Measurements from ENCODE around the gene COL6A3.

Gene COL6A3

DNA sequence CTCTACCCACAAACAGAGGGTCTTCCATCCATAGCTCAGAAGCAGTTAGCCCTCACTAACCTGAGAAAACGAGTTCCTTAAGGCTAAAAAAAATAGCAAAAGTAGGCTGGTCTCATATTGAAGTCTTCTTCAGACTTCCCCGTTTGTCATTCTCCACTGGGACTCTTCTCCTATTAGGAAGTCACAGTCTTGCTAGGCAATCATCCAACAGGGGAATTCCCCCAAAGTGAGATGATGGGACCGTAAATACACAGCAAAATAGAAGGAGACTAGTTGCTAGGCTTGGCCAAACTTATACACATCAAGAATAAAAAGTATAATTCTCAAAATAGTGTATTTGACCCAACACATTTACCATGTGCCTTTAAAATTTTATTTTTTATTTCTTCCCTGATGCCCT lies 34.3 kb downstream of the COL6A3 start:
- DNase-seq (ENCODE audit: extremely low read depth, low read depth), result no peak
- no peak overlapping the region for H3K4me3 ChIP-seq (replicated peaks; ENCODE audit: low read depth, low read length)
- TF ChIP-seq, protein P1, sequence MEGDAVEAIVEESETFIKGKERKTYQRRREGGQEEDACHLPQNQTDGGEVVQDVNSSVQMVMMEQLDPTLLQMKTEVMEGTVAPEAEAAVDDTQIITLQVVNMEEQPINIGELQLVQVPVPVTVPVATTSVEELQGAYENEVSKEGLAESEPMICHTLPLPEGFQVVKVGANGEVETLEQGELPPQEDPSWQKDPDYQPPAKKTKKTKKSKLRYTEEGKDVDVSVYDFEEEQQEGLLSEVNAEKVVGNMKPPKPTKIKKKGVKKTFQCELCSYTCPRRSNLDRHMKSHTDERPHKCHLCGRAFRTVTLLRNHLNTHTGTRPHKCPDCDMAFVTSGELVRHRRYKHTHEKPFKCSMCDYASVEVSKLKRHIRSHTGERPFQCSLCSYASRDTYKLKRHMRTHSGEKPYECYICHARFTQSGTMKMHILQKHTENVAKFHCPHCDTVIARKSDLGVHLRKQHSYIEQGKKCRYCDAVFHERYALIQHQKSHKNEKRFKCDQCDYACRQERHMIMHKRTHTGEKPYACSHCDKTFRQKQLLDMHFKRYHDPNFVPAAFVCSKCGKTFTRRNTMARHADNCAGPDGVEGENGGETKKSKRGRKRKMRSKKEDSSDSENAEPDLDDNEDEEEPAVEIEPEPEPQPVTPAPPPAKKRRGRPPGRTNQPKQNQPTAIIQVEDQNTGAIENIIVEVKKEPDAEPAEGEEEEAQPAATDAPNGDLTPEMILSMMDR (IDR thresholded peaks at IDR 0.05; ENCODE audit: low read depth, low read length, missing control alignments), result no peak

GRCh38 chr2:237378650-237379049 lies 35.3 kb downstream of the COL6A3 start:
- no peak for DNase-seq (ENCODE audit: extremely low read depth, low read depth)
- no peak overlapping the region for H3K4me3 ChIP-seq (replicated peaks; ENCODE audit: low read depth, low read length)
- TF ChIP-seq, protein P1 (IDR thresholded peaks at IDR 0.05; ENCODE audit: low read depth, low read length, missing control alignments), result no peak

DNA sequence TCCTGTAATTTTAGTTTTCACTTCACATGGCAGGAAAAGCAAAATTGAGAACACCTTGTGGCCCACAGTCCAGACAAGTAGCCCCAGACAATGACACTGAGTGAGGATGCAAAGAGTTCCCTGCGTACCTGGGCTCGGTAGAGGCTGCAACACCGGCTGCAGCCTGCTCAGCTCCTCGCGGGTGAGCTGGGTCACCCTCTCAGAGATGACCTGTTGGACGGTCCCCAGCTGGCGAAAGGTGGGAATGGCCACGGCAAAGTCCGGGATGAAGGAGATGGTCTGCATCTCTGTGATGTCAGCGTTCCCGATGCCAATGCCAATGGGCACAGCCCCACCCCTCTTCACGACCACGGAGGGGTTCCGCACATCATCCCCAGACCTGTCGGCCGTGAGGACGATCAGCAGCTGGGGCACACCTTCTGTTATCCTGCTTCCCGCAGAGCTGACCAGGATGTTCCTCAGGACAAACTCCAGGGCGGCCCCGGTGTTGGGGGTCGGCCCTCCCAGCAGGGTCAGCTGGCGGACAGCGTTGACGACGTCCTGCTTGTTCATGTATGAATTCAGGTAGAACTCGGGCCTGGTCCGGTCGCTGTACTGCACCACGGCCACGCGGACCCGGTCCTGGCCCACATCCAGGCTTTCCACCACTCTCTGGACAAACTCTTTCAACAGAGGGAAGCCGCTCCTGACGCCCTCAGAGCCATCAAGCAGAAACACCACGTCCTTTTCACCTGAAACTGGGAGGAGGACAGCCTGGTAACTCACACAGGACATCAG lies 39.5 kb downstream of the COL6A3 start:
- DNase-seq (ENCODE audit: extremely low read depth, low read depth), result no peak
- H3K4me3 ChIP-seq (replicated peaks; ENCODE audit: low read depth, low read length), result no peak overlapping the region
- TF ChIP-seq, protein P1 (IDR thresholded peaks at IDR 0.05; ENCODE audit: low read depth, low read length, missing control alignments), result no peak

GRCh38 chr2:237371856-237372255 lies 42.1 kb downstream of the COL6A3 start:
- no peak for DNase-seq (ENCODE audit: extremely low read depth, low read depth)
- no peak overlapping the region for H3K4me3 ChIP-seq (replicated peaks; ENCODE audit: low read depth, low read length)
- TF ChIP-seq, protein P1 (IDR thresholded peaks at IDR 0.05; ENCODE audit: low read depth, low read length, missing control alignments), result no peak

DNA sequence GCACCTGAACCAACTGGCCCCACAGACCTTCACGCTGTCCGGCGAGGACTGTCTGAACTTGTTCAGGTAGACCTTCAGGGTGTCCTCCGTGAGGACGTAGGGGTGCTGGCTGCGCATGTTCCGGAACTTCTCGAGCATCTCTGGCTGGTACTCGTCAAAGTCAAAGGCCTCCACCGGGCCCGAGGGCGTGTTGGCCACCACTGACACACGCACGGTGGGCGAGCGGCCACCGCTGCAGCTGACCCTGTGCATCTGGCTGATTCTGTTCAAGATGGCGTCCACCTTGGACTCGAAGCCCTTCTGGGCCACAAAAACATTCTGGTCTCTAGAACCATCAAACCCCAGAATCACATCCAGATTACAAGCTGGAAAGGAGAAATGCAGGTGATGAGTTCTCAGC lies 48.3 kb downstream of the COL6A3 start:
- TF ChIP-seq, protein P1 (IDR thresholded peaks at IDR 0.05; ENCODE audit: low read depth, low read length, missing control alignments), result no peak
- no peak for DNase-seq (ENCODE audit: extremely low read depth, low read depth)
- H3K4me3 ChIP-seq (replicated peaks; ENCODE audit: low read depth, low read length), result no peak overlapping the region

DNA sequence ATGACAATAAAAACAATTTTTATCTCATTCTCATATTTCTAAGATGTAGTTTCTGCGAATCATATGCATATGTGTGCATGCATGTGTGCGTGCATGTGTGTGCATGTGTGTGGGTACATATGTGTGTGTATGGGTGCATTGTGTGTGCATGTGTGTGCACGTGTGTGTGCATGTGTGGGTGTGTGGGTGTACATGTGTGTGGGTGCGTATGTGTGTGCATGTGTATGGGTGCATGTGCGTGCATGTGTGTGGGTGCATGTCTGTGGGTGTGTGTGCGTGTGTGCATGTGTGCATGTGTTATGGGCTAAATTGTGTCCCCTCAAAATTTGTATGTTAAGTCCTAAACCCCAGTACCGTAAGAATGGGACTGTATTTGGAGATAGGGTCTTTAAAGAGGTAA lies 49.3 kb downstream of the COL6A3 start:
- no peak for DNase-seq (ENCODE audit: extremely low read depth, low read depth)
- TF ChIP-seq, protein P1 (IDR thresholded peaks at IDR 0.05; ENCODE audit: low read depth, low read length, missing control alignments), result no peak
- no peak overlapping the region for H3K4me3 ChIP-seq (replicated peaks; ENCODE audit: low read depth, low read length)
